ENCODE results near the gene C10orf105.

- TF ChIP-seq CTCF (conservative IDR thresholded peaks at IDR 0.05; ENCODE audit: low read length) (no peak), EZH2phosphoT487 (IDR thresholded peaks at IDR 0.05; ENCODE audit: borderline replicate concordance, low read depth, low read length) (no peak)
Observed at GRCh38 chr10:71719464-71720201, at the start of gene C10orf105.

All from OCI-LY7 (cell line).